Activated naive CD4-positive, alpha-beta T cell treated with anti-CD3 and anti-CD28 coated beads for 36 hours (primary cell): ENCODE measurements around the gene ZGPAT. TPM values are rescaled to one million over a fixed set of nuclear protein-coding genes. Genes with fewer than 3 reads are reported as not detected.

Source experiments
- CTCF ChIA-PET: fragments of 350-600 bp; sonication (Branson Sonifier 250); formaldehyde crosslinking; loops from one replicate; lab custom pipeline; 2021; ENCODE audit warnings: antibody characterized with exemption; lab: Charles Lee
- DNase-seq: peaks from one replicate; pipeline ENCODE4 v3.0.0-alpha.2; 2020
- H3K27ac Mint-ChIP-seq: one replicate; pipeline ENCODE4 v1.8.0; 2021; ENCODE audit warnings: mild to moderate bottlenecking, mixed read lengths
- H3K27me3 Mint-ChIP-seq: one replicate; pipeline ENCODE4 v1.8.0; 2021; ENCODE audit warnings: low read depth, mixed read lengths
- H3K36me3 Mint-ChIP-seq: one replicate; pipeline ENCODE4 v1.8.0; 2021; ENCODE audit warnings: low read depth, mixed read lengths
- H3K4me1 Mint-ChIP-seq: one replicate; pipeline ENCODE4 v1.8.0; 2021; ENCODE audit warnings: low read depth, mixed read lengths
- H3K4me3 Mint-ChIP-seq: one replicate; pipeline ENCODE4 v1.8.0; 2021; ENCODE audit warnings: mild to moderate bottlenecking, moderate library complexity, mixed read lengths
- H3K9me3 Mint-ChIP-seq: one replicate; pipeline ENCODE4 v1.8.0; 2021; ENCODE audit warnings: mixed read lengths
- intact Hi-C: fragments of 100-400 bp; cut with micrococcal nuclease; formaldehyde crosslinking; loops from one replicate; pipeline ENCODE4 v1.15.1; 2023
- total RNA-seq, 2 experiments: library from RNA; stranded (reverse); gene quantifications; one replicate each; pipeline ENCODE4 v1.2.3, GENCODE V29; 2021

Gene ZGPAT
- total RNA-seq, 2 experiments from 2014 or later: 15.3 to 18.0 TPM

DNA sequence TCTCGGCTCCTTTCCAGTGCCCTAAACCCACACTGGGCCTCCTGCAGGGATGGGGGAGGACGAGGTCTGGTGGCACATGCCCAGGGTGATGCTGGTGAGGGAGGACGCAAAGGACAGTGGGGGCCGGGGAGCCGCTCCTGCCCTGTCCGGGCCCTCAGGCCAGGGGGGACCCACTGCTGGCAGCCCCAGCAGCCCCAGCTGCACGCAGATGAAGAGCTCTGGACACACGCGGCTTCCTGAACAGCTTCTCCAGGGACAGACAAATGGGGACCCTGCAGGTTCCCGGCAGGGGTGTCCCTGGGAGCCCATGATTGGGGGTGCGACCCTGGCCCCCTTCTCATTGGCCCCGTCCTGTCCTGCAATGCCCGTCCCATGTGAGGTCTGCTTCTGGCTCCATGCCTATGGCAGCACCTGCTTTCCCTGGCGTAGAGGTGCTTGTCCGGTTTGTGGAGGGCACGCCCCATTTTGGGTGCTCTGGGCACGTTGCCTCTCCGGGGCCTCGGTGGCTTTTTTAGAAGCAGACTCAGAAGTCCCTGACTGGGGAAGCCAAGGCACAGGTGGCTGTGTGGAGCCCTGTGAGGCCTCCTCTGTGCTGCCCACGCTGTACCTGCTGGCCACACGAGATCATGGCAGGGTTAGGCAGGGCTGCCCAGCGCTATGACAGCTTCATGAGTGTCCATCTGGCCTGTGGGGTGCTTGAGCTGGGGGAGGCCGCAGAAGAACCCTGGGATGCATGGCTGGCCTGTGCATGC is 26.8 kb upstream of the ZGPAT start:
- Mint-ChIP-seq H3K4me1 (peaks cover 10% of the 10 kb centered on the region), H3K27ac (no peak overlapping the region), H3K36me3 (peaks cover 12% of the 10 kb centered on the region), H3K27me3 (no peaks in the 10 kb centered on the region), H3K4me3 (no peak overlapping the region), H3K9me3 (no peaks in the 10 kb centered on the region)
- CTCF ChIA-PET: no interaction called here
- intact Hi-C loops: no loop called here
- DNase-seq: no peak

GRCh38 chr20:63681609-63682142 is 26.2 kb upstream of the ZGPAT start:
- intact Hi-C loops: no loop called here
- Mint-ChIP-seq H3K36me3 (peaks cover 8% of the 10 kb centered on the region), H3K27me3 (no peaks in the 10 kb centered on the region), H3K27ac (no peak overlapping the region), H3K4me3 (no peak overlapping the region), H3K9me3 (no peaks in the 10 kb centered on the region), H3K4me1 (peaks cover 16% of the 10 kb centered on the region)
- no peak for DNase-seq
- CTCF ChIA-PET: no interaction called here

DNA sequence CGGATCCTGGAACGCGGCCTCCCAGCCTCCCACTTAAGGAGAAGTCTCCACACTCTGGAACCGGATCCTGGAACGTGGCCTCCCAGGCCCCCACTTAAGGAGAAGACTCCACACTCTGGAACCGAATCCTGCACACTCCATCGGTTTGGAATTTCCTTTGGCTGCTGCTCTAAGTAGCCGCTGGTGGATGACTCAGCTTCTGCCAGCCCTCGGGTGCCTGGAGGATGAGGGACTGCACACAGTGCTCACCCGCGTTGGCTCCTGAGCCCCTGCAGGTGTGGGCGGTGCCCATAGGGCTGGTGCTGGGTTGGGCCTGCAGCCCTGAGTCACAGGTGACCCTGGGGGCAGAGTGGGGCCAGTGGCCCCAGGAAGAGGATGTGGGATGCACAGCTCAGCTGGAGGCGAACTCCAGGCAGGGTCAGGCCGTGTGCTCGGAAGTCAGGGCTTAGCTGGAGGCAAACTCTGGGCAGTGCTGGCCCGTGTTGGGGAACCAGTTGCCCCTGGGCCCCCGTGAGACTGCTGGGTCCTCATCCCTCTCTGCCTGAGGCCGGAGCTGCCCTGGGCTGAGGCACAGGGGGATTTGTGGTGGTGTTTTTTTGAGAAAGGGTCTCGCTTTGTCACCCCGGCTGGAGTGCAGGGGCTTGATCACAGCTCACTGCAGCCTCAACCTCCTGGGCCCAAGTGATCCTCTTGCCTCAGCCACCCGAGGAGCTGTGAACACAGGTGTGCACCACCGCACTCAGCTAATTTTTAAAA is 25.3 kb upstream of the ZGPAT start:
- H3K27me3 Mint-ChIP-seq: no peaks in the 10 kb centered on the region
- peaks cover 22% of the 10 kb centered on the region for H3K4me1 Mint-ChIP-seq
- intact Hi-C loops: no loop called here
- H3K36me3 Mint-ChIP-seq: peaks cover 6% of the 10 kb centered on the region
- CTCF ChIA-PET: no interaction called here
- no peak overlapping the region for H3K4me3 Mint-ChIP-seq
- no peaks in the 10 kb centered on the region for H3K9me3 Mint-ChIP-seq
- H3K27ac Mint-ChIP-seq: no peak overlapping the region
- no peak for DNase-seq

- Mint-ChIP-seq H3K36me3 (peaks cover 3% of the 10 kb centered on the region), H3K27me3 (no peaks in the 10 kb centered on the region), H3K27ac (peak overlapping the region; percentile 61), H3K4me3 (no peak overlapping the region), H3K9me3 (no peaks in the 10 kb centered on the region), H3K4me1 (peaks cover 24% of the 10 kb centered on the region)
- no peak for DNase-seq
- CTCF ChIA-PET: no interaction called here
- intact Hi-C loops: loop anchor here (1.0 kb wide), 1 partner anchor 27 kb away; the partner anchor contains the start of gene RTEL1
Measured at GRCh38 chr20:63685269-63686026, 22.4 kb upstream of the ZGPAT start.

DNA sequence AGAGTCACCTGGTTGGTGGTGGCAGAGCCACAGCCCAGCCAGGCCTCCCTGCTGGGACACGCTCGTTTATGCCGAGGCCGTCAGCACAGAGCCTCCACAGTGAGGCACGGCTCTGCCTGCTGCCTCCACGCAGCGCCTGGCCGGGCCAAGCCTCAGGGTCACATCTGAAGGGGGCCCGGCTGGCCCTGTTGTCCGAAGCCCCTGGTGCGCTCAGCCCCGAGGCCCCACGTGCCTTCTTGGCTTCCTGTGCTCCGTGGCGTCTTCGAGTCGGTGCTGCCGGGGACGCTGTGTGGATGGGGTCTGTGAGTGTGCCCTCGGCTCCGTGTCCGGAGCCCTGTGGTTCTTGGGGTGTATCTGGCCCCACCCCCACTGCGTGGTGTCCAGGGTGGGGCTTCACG is 21.7 kb upstream of the ZGPAT start:
- Mint-ChIP-seq H3K9me3 (no peaks in the 10 kb centered on the region), H3K27me3 (no peaks in the 10 kb centered on the region), H3K4me1 (peaks cover 24% of the 10 kb centered on the region), H3K27ac (peak overlapping the region; percentile 76), H3K36me3 (peaks cover 3% of the 10 kb centered on the region), H3K4me3 (no peak overlapping the region)
- intact Hi-C loops: loop anchor here (1.0 kb wide), 1 partner anchor 28 kb away; the partner anchor contains the start of gene RTEL1
- CTCF ChIA-PET: interaction anchor here (0.6 kb wide), 1 partner anchor 41 kb away, joined by 4 read pairs; no protein-coding TSS in a partner anchor
- DNase-seq: no peak

- Mint-ChIP-seq H3K4me3 (no peak overlapping the region), H3K4me1 (peaks cover 24% of the 10 kb centered on the region), H3K27ac (peak overlapping the region; percentile 76), H3K9me3 (no peaks in the 10 kb centered on the region), H3K36me3 (peaks cover 7% of the 10 kb centered on the region), H3K27me3 (no peaks in the 10 kb centered on the region)
- CTCF ChIA-PET: interaction anchor here (0.5 to 0.6 kb wide), 3 partner anchors 41 to 307 kb away, joined by 3 to 4 read pairs (median 4); no protein-coding TSS in a partner anchor
- DNase-seq: peak; percentile 88
- intact Hi-C loops: loop anchor here (1.0 kb wide), 1 partner anchor 28 kb away; the partner anchor contains the start of gene RTEL1
Measured at GRCh38 chr20:63686492-63687321, 21.1 kb upstream of the ZGPAT start.

DNA sequence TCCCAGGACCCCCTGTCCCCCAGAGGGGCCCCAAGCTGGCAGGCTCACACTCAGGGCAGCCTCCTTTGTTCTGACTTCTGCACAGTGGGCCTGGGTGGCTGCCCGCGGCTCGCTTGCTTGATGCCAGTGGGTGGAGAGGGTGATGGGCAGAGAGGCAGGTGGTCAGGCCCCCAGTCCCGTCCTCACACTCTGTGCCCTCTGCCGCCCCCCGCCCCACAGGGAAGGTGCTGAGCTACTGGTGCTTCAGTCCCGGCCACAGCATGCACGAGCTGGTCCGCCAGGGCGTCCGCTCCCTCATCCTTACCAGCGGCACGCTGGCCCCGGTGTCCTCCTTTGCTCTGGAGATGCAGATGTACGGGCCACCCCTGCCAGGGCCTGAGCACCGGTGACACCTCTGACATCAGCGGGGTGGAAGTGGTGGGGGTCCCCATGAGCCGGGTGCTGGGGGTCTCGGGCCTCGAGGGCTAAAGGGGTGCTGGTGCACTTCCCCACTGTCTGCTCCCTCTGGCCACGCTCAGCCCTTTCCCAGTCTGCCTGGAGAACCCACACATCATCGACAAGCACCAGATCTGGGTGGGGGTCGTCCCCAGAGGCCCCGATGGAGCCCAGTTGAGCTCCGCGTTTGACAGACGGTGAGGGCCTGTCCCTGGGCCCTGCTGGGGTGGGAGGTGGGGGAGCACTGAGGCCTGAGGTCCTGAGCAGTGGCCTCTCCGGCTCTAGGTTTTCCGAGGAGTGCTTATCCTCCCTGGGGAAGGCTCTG is 20.2 kb upstream of the ZGPAT start:
- Mint-ChIP-seq H3K27me3 (no peaks in the 10 kb centered on the region), H3K9me3 (no peaks in the 10 kb centered on the region), H3K4me1 (peaks cover 24% of the 10 kb centered on the region), H3K4me3 (no peak overlapping the region), H3K36me3 (peaks cover 7% of the 10 kb centered on the region), H3K27ac (no peak overlapping the region)
- CTCF ChIA-PET: interaction anchor here (0.5 to 0.6 kb wide), 2 partner anchors 98 to 306 kb away, joined by 3 to 4 read pairs; no protein-coding TSS in a partner anchor
- intact Hi-C loops: no loop called here
- no peak for DNase-seq

DNA sequence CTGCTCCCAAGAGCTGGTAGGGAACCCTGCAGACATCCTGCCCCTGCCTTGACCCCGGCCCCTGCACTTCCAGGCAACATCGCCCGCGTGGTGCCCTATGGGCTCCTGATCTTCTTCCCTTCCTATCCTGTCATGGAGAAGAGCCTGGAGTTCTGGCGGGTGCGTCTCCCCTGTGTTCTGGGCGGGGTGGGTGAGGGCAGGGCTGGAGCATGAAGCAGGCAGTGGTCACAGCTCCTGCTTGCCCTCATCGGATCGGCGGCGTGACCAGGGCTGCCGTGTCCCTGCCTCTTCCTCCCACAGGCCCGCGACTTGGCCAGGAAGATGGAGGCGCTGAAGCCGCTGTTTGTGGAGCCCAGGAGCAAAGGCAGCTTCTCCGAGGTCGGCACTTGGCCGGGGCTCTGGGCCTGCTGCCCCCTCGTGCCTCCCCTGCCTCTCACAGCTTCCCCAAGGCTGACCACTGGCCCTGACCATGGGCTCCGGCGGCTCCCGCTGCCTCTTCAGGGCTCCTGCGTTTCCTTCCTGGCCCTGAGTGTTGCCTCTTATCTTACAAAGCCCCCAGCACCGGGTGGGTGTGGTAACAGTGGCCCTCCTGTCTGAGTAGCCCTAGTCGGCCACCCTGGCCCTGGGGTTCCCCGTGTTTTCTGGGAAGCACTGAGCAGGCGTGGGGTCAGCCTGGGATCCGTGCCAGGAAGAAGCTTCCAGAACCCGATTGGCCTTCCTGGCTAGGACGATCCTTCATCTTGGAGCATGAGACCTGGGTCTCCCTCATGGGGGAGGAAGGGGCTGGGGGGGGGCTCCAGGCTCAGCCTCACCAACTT is 19.4 kb upstream of the ZGPAT start:
- CTCF ChIA-PET: no interaction called here
- Mint-ChIP-seq H3K4me1 (peaks cover 24% of the 10 kb centered on the region), H3K9me3 (no peaks in the 10 kb centered on the region), H3K4me3 (no peak overlapping the region), H3K27me3 (no peaks in the 10 kb centered on the region), H3K36me3 (peaks cover 7% of the 10 kb centered on the region), H3K27ac (no peak overlapping the region)
- DNase-seq: no peak
- intact Hi-C loops: no loop called here

- intact Hi-C loops: no loop called here
- Mint-ChIP-seq H3K36me3 (peaks cover 7% of the 10 kb centered on the region), H3K27ac (no peak overlapping the region), H3K4me1 (peaks cover 25% of the 10 kb centered on the region), H3K4me3 (no peak overlapping the region), H3K27me3 (no peaks in the 10 kb centered on the region), H3K9me3 (no peaks in the 10 kb centered on the region)
- DNase-seq: no peak
- CTCF ChIA-PET: no interaction called here
Measured at GRCh38 chr20:63689046-63690002, 18.5 kb upstream of the ZGPAT start.
